ENCODE measurements around the gene LST1. TPM values are rescaled to one million over a fixed set of nuclear protein-coding genes. Genes with fewer than 3 reads are reported as not detected.

LST1 gene
- total and polyA plus RNA-seq, 4 donors: 9.6 to 164 (median 87.4) TPM

DNA sequence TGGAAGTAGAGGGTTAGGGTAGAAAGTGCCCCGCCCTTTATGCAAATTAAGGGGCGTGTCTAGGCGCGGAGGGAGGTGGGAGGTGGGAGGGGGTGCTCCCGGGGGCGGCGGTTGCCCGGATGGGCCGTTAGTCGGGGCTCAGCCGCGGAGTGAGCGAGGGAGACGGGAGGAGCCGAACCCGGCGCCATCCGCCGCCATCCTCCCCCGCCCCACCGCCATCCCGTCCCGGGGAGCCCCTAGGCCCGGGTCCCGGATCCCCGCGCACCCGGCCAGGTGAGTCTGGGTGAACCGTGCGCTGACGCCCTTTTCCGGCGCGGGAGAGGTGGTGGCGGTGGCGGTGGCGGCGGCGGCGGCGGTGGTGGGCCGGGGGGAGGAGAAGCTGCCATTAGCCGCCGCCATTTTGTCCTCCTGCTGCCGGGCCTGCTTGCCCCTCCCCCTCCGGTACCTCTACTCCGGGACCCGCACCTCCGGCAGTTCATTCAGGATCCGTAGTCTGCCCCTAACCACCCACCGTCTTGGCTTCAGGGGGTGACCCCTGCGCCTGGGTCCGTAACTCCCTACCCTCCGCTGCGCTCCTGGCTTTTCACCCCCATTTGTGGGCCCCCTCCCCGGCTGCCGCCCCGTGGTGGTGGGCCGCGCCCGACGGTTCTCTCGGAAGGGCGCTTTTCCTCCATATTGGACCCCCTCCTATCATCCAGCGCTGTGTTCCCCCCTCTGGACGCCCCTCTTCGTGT is 34.7 kb downstream of the LST1 start, which contains the start of gene PRRC2A:
PRRC2A (plus strand) TSS at position 130 of the 734 bp plus-strand sequence. CDS start 2,075 bp downstream, outside the sequence.
- Histone ChIP-seq H3K27ac (ENCODE audit: low read depth in 1 of 2, low read length in 1 of 2) (peak within 1 kb of the TSS; percentile 97 to 100), H3K36me3 (ENCODE audit: control insufficient read depth in 4 of 4, insufficient read depth in 4 of 4, low read length in 4 of 4) (peaks cover 16 to 30% (median 24%) of the 10 kb centered on the region in 4 donors), H3K9me3 (ENCODE audit: control insufficient read depth in 4 of 4, insufficient read depth in 3 of 4, low read length in 3 of 4) (no peaks in the 10 kb centered on the region), H3K4me1 (ENCODE audit: control insufficient read depth in 5 of 5, insufficient read depth in 5 of 5, low read length in 5 of 5) (peaks cover 2 to 14% (median 4%) of the 10 kb centered on the region in 5 donors), H3K9ac (ENCODE audit: insufficient read depth in 1 of 2, low read length in 2 of 2) (peak within 1 kb of the TSS; percentile 90 to 94), H3K4me3 (peak within 1 kb of the TSS; percentile 62), H3K27me3 (ENCODE audit: control insufficient read depth in 3 of 3, insufficient read depth in 3 of 3, low read length in 2 of 3) (no peaks in the 10 kb centered on the region)
- DNase-seq (peak in 2 of 3 donors; percentile 79 to 83), ATAC-seq (ENCODE audit: insufficient read depth, low FRiP score) (peak; percentile 56)
- WGBS, 2 donors: 0% methylated on average over 45 to 66 of the region's 67 CpGs
- TF ChIP-seq CTCF (IDR thresholded peaks at IDR 0.05; ENCODE audit: control extremely low read depth, extremely low read depth): no peak

DNA sequence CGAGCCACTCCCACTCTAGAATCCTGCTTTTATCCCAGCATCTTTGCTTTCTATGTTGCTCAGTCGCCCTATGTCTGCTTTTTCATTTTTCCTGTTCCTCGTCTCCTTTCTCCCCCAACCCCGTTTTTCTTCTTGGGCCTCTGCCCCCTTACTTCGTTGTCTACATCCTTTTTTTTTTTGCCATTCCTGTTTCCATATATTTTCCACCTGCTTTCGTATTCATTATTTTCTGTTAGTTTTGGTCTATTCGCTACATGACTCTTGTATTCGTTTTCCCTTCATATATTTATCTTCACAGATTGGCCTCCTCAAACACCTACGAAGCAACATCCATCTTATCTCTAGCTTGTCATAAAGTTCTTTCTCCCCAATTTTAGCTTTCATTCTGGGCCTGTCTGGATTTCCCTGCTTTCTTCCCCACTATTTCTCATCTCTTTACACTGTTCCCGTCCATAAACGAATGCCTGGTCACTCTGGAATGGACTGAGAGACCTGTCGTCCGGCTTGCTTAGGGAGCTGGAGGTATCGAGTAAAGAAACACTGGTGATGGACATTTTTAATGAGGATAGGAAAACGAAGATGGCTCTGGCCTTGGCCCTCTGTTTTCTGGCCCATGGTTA is 35.4 kb downstream of the LST1 start:
- WGBS, 2 donors: 13 to 22% methylated on average over 15 of the region's 15 CpGs
- ATAC-seq (ENCODE audit: insufficient read depth, low FRiP score): no peak
- H3K4me1 ChIP-seq (ENCODE audit: control insufficient read depth in 5 of 5, insufficient read depth in 5 of 5, low read length in 5 of 5): peaks cover 2 to 14% (median 3%) of the 10 kb centered on the region in 5 donors

GRCh38 chr6:31621991-31622390 is 35.9 kb downstream of the LST1 start:
- no peaks in the 10 kb centered on the region for H3K9me3 ChIP-seq (ENCODE audit: control insufficient read depth in 4 of 4, insufficient read depth in 3 of 4, low read length in 3 of 4)
- peak overlapping the region in 1 of 2 donors; percentile 42 for H3K27ac ChIP-seq (ENCODE audit: low read depth in 1 of 2, low read length in 1 of 2)
- ATAC-seq (ENCODE audit: insufficient read depth, low FRiP score): no peak
- peaks cover 27 to 40% (median 35%) of the 10 kb centered on the region in 4 donors for H3K36me3 ChIP-seq (ENCODE audit: control insufficient read depth in 4 of 4, insufficient read depth in 4 of 4, low read length in 4 of 4)
- no peak overlapping the region for H3K4me3 ChIP-seq
- WGBS, 2 donors: 37 to 48% methylated on average over 4 of the region's 4 CpGs
- H3K27me3 ChIP-seq (ENCODE audit: control insufficient read depth in 3 of 3, insufficient read depth in 3 of 3, low read length in 2 of 3): no peaks in the 10 kb centered on the region
- H3K4me1 ChIP-seq (ENCODE audit: control insufficient read depth in 5 of 5, insufficient read depth in 5 of 5, low read length in 5 of 5): peaks cover 2 to 14% (median 3%) of the 10 kb centered on the region in 5 donors
- no peak for TF ChIP-seq CTCF (IDR thresholded peaks at IDR 0.05; ENCODE audit: control extremely low read depth, extremely low read depth)
- peak overlapping the region in 1 of 2 donors; percentile 84 for H3K9ac ChIP-seq (ENCODE audit: insufficient read depth in 1 of 2, low read length in 2 of 2)
- no peak for DNase-seq

More for the DNA sequence above, 35.4 kb downstream of the LST1 start:
- no peak for TF ChIP-seq CTCF (IDR thresholded peaks at IDR 0.05; ENCODE audit: control extremely low read depth, extremely low read depth)
- Histone ChIP-seq H3K9me3 (ENCODE audit: control insufficient read depth in 4 of 4, insufficient read depth in 3 of 4, low read length in 3 of 4) (no peaks in the 10 kb centered on the region), H3K27ac (ENCODE audit: low read depth in 1 of 2, low read length in 1 of 2) (peak overlapping the region; percentile 89 to 97), H3K27me3 (ENCODE audit: control insufficient read depth in 3 of 3, insufficient read depth in 3 of 3, low read length in 2 of 3) (no peaks in the 10 kb centered on the region), H3K36me3 (ENCODE audit: control insufficient read depth in 4 of 4, insufficient read depth in 4 of 4, low read length in 4 of 4) (peaks cover 21 to 35% (median 30%) of the 10 kb centered on the region in 4 donors), H3K4me3 (peak overlapping the region; percentile 62), H3K9ac (ENCODE audit: insufficient read depth in 1 of 2, low read length in 2 of 2) (peak overlapping the region; percentile 84 to 94)
- DNase-seq: no peak
